Uterus (tissue), 4 donors: Measurements from ENCODE around the gene OXNAD1. TPM values are rescaled to one million over a fixed set of nuclear protein-coding genes. Genes with fewer than 3 reads are reported as not detected.

ENCODE experiments used
- DNase-seq, 2 donors: peaks; one replicate each; pipeline ENCODE4 v3.0.0-alpha.2; 2019 to 2020
- H3K27ac ChIP-seq, 2 donors: fragments of 200-600 bp; sonication (generic); 1 replicate in 1 of 2; 2 replicates in 1 of 2; pipeline ENCODE4 v1.5.1; 2016 to 2018
- H3K27me3 ChIP-seq, 2 donors: fragments of 200-600 bp; sonication (generic); one replicate each; pipeline ENCODE4 v1.5.1; 2018 to 2019; ENCODE audit warnings: control low read depth in 1 of 2
- H3K36me3 ChIP-seq, 2 donors: fragments of 200-600 bp; sonication (generic); one replicate each; pipeline ENCODE4 v1.5.1; 2019; ENCODE audit warnings: control low read depth in 1 of 2
- H3K4me1 ChIP-seq, 2 donors: fragments of 200-600 bp; sonication (generic); one replicate each; pipeline ENCODE4 v1.5.1; 2018 to 2019; ENCODE audit warnings: control low read depth in 1 of 2
- H3K4me3 ChIP-seq, 2 donors: fragments of 200-600 bp; sonication (generic); 1 replicate in 1 of 2; 2 replicates in 1 of 2; pipeline ENCODE4 v1.5.1; 2018 to 2019; ENCODE audit warnings: mild to moderate bottlenecking in 1 of 2
- H3K9me3 ChIP-seq, 2 donors: fragments of 200-600 bp; sonication (generic); one replicate each; pipeline ENCODE4 v1.5.1; 2019; ENCODE audit warnings: control low read depth in 1 of 2
- CTCF ChIP-seq, 4 experiments: fragments of 200-600 bp in 2 of 4; fragments of 450-650 bp in 2 of 4; sonication (generic) in 2 of 4; IDR thresholded peaks; one replicate each; pipeline ENCODE4 v1.5.1; 2016 to 2019; ENCODE audit warnings: antibody characterized with exemption in 4 of 4, mild to moderate bottlenecking in 2 of 4, moderate library complexity in 1 of 4
- POLR2A ChIP-seq, 2 donors: fragments of 450-650 bp; IDR thresholded peaks; one replicate each; pipeline ENCODE4 v1.6.1; 2016; ENCODE audit warnings: antibody characterized with exemption in 2 of 2, mild to moderate bottlenecking in 1 of 2, moderate library complexity in 1 of 2
- intact Hi-C: fragments of 100-400 bp; cut with DNase I; formaldehyde crosslinking; loops from one replicate; pipeline ENCODE4 v1.15.1; 2023; ENCODE audit warnings: low total_unique reads
- total RNA-seq, 4 donors: library from RNA; depleted of rRNA in 3 of 4; stranded (reverse); fragments of >200 nt in 3 of 4; gene quantifications; one replicate each; pipeline versions ENCODE4 v1.1.0 to v1.2.4, GENCODE V29; 2014 to 2023
- donor health status: DM: yes; HTN: yes; CAD: no.

Gene OXNAD1
- total RNA-seq, 4 donors from 2014 or later = 14.7 to 33.2 (median 32.3) TPM

- H3K4me1 ChIP-seq = no peaks in the 10 kb centered on the region
- no peaks in the 10 kb centered on the region for H3K9me3 ChIP-seq
- no peak overlapping the region for H3K4me3 ChIP-seq
- no peaks in the 10 kb centered on the region for H3K36me3 ChIP-seq
- TF ChIP-seq POLR2A (IDR thresholded peaks at IDR 0.05) (no peak), CTCF (IDR thresholded peaks at IDR 0.05) (no peak)
- intact Hi-C loops = no loop called here
- no peak for DNase-seq
- no peaks in the 10 kb centered on the region for H3K27me3 ChIP-seq
- H3K27ac ChIP-seq = peak overlapping the region; percentile 59 to 62
Observed at GRCh38 chr3:16317561-16317945, 52.5 kb downstream of the OXNAD1 start.

- Histone ChIP-seq H3K27me3 (no peaks in the 10 kb centered on the region), H3K4me3 (no peak overlapping the region), H3K9me3 (no peaks in the 10 kb centered on the region), H3K27ac (peak overlapping the region; percentile 59 to 62), H3K36me3 (no peaks in the 10 kb centered on the region), H3K4me1 (no peaks in the 10 kb centered on the region)
- DNase-seq = peak in 1 of 2 donors; percentile 57
- intact Hi-C loops = no loop called here
- TF ChIP-seq CTCF (IDR thresholded peaks at IDR 0.05) (no peak), POLR2A (IDR thresholded peaks at IDR 0.05) (no peak)
Observed at GRCh38 chr3:16318176-16318575, 53.2 kb downstream of the OXNAD1 start.

GRCh38 chr3:16319307-16319706 lies 54.3 kb downstream of the OXNAD1 start:
- no peak overlapping the region for H3K4me3 ChIP-seq
- no peaks in the 10 kb centered on the region for H3K4me1 ChIP-seq
- intact Hi-C loops = no loop called here
- H3K27ac ChIP-seq = peak overlapping the region; percentile 59 to 62
- H3K9me3 ChIP-seq = no peaks in the 10 kb centered on the region
- TF ChIP-seq POLR2A (IDR thresholded peaks at IDR 0.05) (no peak), CTCF (IDR thresholded peaks at IDR 0.05) (no peak)
- no peaks in the 10 kb centered on the region for H3K36me3 ChIP-seq
- H3K27me3 ChIP-seq = no peaks in the 10 kb centered on the region
- DNase-seq = no peak

GRCh38 chr3:16319723-16320122 lies 54.7 kb downstream of the OXNAD1 start:
- peak overlapping the region; percentile 59 to 62 for H3K27ac ChIP-seq
- TF ChIP-seq POLR2A (IDR thresholded peaks at IDR 0.05) (no peak), CTCF (IDR thresholded peaks at IDR 0.05) (no peak)
- H3K27me3 ChIP-seq = no peaks in the 10 kb centered on the region
- H3K4me1 ChIP-seq = no peaks in the 10 kb centered on the region
- H3K36me3 ChIP-seq = no peaks in the 10 kb centered on the region
- H3K4me3 ChIP-seq = no peak overlapping the region
- intact Hi-C loops = no loop called here
- H3K9me3 ChIP-seq = no peaks in the 10 kb centered on the region
- DNase-seq = no peak

- H3K27ac ChIP-seq = no peak overlapping the region
- no peaks in the 10 kb centered on the region for H3K27me3 ChIP-seq
- H3K9me3 ChIP-seq = no peaks in the 10 kb centered on the region
- intact Hi-C loops = no loop called here
- no peak overlapping the region for H3K4me3 ChIP-seq
- TF ChIP-seq CTCF (IDR thresholded peaks at IDR 0.05) (no peak), POLR2A (IDR thresholded peaks at IDR 0.05) (no peak)
- no peaks in the 10 kb centered on the region for H3K4me1 ChIP-seq
- H3K36me3 ChIP-seq = no peaks in the 10 kb centered on the region
- DNase-seq = no peak
Observed at GRCh38 chr3:16320711-16321110, 55.7 kb downstream of the OXNAD1 start.
